ENCODE data around the gene RB1.

- TF ChIP-seq POLR2A (IDR thresholded peaks at IDR 0.05), result no peak
- TF ChIP-seq CTCF (IDR thresholded peaks at IDR 0.05), result no peak
- peak in 2 of 3 donors; percentile 5 to 9 for TF ChIP-seq POLR2AphosphoS5 (IDR thresholded peaks at IDR 0.05)
Measured at GRCh38 chr13:48527955-48528354, 224.4 kb downstream of the RB1 start.
